Hippocampal formation (tissue), 2 donors: ENCODE data around the gene ADAM10.

Experiments
- DNase-seq, 2 donors: peaks; one replicate each; lab custom pipeline; 2025; lab: John Stamatoyannopoulos, UW

The ADAM10 gene

DNA sequence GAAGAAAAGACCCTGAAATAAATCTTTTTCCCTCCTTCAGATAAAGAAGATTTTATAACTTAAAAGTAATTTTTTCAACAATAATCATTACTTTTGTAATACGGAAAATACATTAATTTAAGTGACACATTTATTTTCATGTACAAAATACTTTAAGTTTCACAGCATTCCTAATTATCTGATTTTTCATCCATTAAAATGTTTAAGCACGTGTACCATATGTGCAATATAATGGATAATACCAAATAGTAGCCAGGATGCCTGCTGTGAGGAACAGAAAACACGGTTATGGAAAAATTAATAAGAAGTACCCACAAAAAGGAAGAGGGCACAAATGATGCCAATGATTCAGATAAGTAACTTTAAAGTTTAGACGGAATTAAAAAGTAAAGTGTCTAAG, 33.5 kb downstream of the ADAM10 start:
- no peak for DNase-seq

DNA sequence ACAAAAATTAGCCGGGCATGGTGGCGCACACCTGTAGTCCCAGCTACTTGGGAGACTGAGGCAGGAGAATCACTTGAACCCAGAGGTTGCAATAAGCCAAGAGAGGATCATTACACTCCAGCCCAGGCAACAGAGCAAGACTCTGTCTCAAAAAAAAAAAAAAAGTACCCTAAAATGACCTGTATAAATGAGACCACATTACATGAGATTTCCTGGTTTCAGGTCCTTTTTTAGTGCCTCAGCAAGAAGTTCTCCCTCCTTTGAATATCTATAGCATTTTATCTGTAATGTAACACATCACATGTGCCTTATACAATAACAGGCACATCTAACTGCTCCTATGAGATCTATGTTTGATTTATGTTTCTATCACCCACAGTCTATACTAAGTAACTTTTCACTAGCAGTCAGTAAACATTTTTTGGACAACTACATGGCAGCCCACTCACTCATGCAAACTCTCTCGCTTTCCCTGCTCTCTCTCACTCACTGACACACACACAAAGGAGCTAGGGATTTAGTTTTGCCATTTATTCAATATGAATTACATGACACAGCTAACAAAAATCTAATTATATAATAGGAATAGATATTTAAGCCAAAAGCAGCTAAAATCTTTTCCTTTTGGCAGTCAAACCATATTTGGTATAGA, 34.1 kb downstream of the ADAM10 start:
- DNase-seq = no peak

GRCh38 chr15:58710701-58711100, 38.8 kb downstream of the ADAM10 start:
- no peak for DNase-seq

DNA sequence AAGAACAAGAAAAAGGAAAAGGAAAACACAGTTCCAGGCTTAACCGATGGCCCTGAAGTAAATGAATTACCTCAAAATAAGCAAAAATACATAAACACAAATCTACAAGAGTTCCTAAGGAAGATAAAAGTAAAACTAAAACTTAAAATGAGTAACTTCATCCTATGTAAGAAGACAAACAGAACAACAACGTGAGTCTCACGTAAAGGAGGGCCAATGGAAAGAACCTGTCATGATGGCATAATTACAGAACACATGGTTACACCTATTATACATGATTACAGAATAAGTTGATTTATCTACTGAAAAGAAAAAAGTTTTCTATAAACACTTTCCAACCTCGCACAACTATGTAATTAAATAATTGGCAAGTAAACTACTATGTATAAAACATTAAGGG, 42.1 kb downstream of the ADAM10 start:
- DNase-seq = no peak

GRCh38 chr15:58705105-58705504, 44.4 kb downstream of the ADAM10 start:
- no peak for DNase-seq

DNA sequence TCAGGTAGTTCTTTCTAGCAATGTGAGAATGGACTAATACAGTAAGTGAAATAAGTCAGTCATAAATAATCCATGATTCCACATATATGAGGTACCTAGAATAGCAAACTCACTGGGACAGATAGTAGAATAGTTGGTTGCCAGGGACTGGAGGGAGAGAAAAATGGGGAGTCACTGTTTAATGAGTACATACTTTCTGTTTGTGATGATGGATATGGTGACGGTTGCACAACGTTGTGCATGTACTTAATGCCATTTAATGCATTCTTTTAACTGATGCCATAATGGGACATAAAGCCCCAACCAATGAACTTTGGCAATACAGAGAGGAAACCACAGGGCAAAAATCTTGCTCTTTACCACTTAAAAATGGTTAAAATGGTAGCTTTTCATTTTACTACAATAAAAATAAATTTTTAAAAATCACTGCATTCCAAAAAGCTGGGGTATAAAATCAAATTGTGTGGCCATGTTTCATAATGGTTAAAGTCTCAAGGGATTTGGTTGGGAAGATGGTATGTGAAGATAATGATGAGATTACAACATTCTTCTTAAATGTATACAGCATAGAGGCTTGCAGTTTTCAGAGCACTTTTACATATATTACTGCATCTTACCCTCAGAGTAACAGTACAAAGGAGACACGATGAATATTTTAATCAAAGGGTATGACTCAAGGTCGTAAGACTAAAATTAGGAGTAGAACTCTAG, 45.2 kb downstream of the ADAM10 start:
- DNase-seq = no peak

DNA sequence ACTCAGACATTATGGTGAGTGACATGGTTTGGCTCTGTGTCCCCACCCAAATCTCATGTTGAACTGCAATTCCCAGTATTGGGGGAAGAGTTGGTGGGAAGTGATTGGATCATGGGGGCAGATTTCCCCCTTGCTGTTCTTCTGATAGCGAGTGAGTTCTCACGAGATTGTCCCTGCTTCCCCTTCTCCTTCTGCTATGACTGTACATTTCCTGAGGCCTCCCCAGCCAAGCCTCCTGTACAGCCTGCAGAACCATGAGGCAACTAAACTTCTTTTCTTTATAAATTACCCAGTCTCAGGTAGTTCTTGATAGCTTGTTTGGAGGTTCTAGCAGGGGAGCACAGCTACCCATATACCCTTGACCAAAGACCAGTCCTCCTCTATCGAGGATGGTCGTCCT, 45.9 kb downstream of the ADAM10 start:
- no peak for DNase-seq

DNA sequence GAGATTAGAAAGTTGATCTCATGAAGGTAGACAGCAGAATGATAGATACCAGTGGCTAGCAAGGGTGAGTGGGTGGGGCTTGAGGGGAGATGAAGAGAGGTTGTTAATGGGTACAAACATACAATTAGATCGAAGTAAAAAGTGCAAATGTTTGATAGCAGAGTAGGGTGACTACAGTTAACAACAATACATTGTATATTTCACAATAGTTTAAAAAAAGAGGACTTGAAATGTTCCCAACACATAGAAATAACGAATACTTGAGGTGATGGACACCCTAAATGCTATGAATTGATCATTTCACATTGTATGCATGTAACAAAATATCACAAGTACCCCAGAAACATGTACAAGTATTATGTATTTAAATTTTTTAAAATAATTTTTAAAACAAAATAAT, 47.3 kb downstream of the ADAM10 start:
- no peak for DNase-seq

DNA sequence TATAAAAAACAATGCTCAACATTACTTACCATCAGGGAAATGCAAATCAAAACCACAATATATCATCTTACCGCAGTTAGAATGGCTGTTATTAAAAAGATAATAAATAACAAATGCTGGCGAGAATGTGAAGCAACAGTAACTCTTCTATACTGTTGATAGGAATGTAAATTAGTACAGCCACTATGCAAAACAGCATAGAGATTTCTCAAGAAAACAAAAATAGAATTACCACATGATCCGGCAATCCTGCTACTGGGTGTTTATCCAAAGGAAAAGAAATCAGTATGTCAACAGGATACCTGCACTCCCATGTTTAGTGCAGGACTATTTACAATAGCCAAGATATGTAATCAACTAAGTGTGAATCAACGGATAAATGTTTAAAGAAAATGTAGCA, 48.1 kb downstream of the ADAM10 start:
- no peak for DNase-seq

DNA sequence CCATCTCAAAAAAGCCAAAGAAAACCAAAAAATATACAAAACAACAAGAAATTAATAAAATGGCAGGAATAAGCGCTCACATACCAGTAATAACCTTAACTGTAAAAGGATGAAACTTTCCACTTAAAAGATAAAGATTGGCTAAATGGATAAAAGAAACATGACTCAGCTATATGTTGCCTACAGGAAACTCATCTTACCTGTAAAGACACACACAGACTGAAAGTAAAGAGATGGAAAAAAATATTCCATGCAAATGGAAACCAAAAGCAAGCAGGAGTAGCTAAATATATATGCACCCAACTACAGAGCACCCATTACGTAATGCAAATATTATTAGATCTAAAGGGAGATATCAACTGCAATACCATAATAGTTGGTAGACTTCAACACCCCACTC, 49.7 kb downstream of the ADAM10 start:
- no peak for DNase-seq

DNA sequence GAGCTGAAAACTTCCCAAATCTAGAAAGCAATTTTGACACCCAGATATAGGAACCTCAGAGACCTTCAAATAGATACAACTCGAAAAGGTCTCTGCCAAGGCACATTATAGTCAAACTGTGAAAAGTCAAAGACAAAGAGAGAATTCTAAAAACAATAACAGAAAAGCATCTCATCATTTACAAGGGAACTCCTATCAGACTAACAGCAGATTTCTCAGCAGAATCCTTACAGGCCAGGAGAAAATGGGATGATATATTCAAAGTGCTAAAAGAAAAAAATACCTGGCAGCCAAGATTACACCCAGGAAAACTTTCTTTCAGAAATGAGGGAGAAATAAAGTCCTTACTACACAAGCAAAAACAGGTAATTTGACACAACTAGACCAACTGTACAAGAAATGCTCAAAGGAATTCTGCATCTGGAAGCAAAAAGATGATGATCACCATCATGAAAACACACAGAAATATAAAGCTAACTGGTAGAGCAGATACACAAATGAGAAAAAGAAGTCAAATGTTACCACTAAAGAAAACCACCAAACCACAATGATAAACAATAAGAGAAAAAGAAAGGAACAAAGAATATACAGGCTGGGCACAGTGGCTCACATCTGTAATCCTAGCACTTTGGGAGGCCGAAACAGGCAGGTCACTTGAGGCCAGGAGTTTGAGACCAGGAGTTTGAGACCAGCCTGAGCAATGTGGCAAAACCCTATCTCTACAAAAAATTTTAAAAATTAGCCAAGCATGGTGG, 50.4 kb downstream of the ADAM10 start:
- no peak for DNase-seq

- no peak for DNase-seq
These were observed 52.3 kb downstream of the ADAM10 start for GRCh38 chr15:58697220-58697619.

DNA sequence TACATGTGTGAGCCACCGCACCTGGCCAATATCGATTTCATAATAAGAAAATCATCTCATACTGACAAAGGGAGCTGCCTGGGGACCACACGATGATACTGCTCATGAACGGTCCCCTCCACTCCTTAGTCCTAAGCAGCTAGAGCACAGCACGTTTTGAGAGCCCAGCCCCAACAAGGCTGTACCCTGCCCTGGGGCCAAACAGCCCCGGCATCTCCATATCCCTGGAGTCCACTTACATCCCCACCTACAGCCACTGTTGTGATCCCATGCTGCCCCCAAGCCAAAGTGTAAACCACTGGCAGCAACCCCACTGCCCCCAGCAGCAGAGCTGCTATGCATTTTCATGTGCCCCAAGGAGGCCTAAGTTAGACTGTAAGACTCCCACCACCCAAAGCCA, 52.8 kb downstream of the ADAM10 start:
- no peak for DNase-seq

GRCh38 chr15:58694641-58695398, 54.7 kb downstream of the ADAM10 start:
- no peak for DNase-seq

DNA sequence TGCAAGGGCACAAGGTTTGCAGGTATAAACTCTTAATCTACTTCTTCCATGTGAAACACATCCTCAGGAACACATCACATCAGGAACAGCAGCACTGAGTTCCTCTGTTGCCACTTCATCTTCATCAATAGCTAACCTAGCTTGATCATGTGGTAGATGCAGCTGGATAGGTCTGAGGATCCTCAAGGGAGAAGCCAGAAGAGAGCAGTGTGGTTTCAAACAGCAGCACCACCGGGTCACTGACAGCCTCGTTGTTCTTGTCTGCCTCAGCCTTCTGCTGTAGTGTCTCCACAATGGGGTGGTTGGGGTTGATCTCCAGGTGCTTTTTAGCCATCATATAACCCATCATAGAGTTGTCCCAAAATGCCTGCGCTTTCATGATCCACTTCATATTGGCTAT, 58.8 kb downstream of the ADAM10 start:
- DNase-seq = no peak

DNA sequence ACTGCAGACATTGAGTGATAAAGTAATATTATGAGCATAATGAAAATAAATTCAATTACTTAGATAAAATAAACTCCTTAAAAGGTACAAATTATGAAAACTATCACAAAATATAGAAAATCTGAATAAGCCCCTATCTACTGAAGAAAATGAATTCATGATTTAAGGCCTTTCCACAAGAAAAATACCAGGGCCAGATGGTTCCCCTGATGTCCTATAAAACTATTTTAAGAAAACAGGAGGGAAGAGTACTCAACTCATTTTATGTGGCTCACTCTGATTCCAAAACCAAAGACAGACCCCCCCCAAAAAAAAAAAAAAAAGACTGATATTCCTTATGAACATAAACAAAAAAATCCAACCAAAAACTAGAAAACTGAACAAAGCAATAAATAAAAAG, 59.9 kb downstream of the ADAM10 start:
- no peak for DNase-seq

- no peak for DNase-seq
These were observed 63.2 kb downstream of the ADAM10 start for GRCh38 chr15:58686286-58686685.

DNA sequence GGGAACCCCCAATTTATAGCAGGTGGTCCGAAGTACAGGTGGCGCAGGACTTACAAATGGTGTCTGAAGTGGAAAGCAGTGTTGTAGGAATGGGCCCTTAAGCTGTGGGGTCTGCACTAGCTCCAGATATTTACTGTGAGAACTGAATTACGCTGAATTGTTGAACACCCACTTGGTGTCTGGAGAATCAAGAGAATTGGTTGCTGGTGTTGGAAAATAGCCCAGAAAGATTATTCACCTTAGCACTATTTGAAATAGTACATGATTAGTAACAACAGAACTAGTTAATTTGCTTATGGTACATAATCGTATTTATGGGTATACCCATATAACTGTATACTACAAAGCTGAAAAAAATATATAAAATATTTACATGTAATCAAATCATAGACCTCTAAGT, 64.8 kb downstream of the ADAM10 start:
- DNase-seq = no peak

DNA sequence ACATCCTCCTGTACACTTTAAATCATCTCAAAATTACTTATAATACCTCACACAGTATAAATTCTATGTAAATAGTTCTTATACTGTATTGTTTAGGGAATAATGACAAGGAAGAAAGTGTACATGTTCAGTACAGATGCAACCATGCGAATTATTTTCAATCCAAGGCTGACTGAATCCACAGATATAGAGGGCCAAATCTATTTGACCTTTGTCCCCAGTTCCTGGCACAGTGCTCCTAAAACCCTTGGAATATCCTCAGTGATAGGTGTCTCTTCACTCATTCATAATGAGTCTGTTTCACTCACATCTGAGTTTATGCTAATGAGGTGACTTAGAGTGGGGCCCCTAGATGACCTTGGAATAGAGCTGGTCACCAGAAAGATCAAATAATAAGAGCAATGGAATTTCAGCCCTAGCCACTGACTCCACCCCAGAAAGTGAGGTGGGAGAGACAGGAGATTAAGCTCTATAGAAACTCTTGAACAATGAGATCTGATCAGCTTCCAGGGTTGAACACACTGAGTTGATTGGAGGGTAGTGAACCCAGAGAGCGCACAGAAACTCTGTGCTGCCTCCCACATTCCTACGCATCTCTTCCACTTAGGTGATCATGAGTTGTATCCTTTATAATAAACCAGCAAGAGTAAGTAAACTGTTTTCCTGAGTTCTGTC, 65.3 kb downstream of the ADAM10 start:
- no peak for DNase-seq

DNA sequence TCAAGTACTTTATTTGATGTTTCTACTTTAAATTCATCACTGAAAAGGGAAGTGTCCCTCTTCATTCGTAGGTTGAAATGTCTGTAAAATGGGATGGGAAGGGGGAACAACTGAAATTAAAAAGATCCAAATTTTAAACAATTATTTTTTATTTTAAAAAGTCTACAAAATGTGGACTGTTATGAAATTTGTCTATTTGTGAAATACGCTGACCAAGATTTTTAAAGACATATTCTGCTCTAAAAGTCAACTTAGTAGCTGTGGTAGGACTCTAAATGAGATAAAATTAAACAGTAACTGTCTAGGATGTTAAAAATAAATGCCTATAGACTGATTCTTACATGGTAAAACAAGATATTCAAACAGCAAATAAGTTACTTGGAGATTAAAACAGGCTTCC, 67.3 kb downstream of the ADAM10 start:
- DNase-seq = no peak

GRCh38 chr15:58678683-58679082, 70.8 kb downstream of the ADAM10 start:
- DNase-seq = no peak

DNA sequence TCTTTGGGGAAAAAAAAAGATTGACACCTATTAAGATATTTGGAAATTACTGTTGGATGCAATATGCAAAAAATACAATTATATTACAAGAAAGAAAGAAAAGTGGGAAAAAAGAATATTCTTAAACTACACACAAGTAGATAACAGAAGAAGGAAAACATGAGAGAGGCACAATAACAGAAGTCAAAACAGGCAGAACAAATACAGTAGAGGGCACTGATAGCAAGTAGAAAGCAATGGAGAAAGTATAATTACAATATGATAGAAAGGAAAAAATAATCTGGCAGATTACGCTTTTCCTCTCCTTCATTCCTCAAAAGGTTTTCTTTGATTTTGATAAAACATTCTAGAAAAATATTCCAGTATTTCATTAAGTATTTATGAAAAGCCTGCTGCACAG, 72.1 kb downstream of the ADAM10 start:
- peak in 1 of 2 donors; percentile 60 for DNase-seq
